CD4-positive, alpha-beta T cell treated with Interleukin-1 beta for 1 hour (primary cell): Measurements from ENCODE around the gene KMT2A.
"Not testable (repeated sequence)": the region's sequence is repeated elsewhere in the genome, so short reads cannot be mapped to it uniquely, and the experiment has no call there.

Source experiments
- DNase-seq, 2 donors: peaks; one replicate each; pipeline ENCODE4 v3.0.0-alpha.2; 2020 to 2022

Gene KMT2A

DNA sequence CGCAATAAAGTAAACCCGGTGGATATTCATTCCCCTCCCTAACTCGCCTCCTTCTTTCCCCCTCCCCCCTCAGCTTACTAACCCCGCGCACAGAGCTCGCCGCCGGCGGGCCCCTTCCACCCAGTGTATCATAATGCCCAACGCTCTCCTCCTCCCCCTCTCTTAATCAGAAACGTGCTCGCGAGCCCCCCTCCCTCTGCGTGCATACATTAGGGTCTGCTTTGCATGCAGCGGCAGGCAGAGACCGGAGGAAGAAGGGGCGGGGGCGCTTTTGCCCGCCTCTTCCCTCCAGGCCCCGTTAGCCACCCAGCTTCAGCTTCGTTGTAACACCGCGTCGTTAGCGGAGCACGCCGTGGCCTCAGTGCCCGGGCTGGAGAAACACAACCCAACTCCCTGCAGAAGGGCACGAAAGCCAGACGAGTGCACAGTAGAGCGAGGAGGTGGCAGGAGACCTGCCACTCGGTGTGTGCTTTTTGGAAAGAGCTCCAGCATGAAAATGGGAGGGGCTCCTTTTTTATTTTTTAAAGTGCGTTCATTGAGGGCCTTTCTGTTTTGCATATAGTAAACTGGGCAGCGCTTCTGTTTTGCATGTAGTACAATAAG, 901 bp upstream of the KMT2A start:
- peak; percentile 54 to 59 for DNase-seq

DNA sequence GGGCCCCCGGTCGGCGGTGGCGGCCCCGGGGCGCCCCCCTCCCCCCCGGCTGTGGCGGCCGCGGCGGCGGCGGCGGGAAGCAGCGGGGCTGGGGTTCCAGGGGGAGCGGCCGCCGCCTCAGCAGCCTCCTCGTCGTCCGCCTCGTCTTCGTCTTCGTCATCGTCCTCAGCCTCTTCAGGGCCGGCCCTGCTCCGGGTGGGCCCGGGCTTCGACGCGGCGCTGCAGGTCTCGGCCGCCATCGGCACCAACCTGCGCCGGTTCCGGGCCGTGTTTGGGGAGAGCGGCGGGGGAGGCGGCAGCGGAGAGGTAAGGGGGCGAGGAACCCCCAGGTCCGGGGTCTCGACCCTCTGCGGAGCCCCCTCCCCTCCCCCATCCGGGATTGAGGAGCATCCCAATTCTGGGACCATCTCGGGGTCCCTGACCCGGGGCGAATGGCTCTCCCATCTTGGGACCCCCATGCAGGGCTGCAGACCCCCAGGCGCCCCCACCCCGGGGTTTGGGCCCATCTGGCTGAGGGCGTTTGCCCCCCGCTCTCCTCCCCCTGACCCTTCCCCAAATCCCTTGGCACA, 431 bp downstream of the KMT2A start:
- peak in 1 of 2 donors; percentile 52 for DNase-seq

DNA sequence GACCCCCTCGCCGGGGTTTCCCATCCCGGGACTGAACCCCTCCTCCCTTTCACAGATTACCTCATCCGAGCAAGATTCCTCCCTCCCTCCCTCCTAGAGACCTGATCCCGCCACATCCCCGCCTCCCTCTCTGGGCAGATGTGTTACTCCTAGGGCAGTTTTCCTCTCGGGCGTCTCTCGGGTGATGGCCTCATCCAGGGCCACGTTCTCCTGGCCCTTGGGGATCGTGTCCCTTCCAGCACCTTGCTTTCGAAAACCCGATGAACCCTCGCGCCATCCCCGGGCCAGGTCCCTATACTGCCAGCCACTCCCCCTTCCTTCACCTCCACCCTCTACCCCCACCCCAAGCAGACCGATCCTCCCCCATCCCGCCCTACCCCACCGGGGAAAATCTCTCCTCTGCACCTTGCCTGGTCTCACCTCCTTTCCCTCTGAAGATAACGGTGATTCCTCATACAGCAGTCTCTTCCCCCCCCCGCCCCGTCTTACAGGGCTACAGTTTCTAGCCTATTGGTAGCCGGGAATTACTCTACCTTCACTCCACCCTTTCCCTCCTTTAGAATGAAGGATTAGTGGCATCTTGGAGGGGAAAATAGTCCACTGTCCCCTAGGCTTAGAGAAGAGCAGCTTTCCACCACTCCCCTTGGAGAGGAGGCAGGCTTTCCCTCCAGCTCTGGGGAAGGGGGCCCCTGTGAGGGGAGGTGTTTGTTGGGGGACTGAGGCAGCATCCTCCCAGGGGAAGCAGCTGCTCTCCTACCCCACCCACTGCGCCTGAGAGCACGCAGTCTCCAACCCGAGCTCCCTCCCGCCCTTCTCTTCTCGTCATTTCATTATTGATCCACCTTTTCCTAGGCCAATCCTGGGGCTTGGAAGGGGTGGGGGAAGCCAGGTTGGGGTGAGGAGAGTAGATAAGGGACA, 1.2 kb downstream of the KMT2A start:
- DNase-seq: peak; percentile 39 to 64

DNA sequence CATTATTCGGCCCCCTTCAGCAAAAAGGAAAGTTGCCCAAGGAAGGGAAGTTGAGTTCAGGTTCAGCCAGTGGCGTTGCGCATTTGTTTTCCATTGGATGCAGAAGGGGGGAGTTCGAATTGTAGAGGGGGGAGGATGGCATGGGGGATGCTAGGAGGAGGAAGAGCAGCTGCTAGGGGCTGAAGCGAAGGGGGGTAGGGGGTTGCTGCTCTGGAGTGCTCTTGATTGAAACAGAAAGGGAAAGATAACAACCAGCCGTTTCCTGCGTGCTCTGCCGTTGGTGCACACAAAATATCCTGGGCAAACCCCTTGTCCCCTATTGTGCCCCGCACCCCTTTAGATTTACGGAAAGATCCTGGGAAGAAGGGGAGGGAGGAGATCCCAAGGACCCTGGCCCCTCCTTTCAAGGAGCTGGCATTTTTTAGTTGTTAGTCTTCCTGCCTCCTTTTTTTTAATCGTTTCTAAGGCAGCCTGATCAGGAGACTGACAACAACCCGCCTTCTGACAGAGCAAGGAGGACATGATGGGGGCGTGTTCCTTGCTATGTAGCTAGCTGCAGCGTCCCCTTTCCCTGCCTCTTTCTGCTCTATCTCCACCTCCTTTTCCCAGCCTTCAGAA, 2.1 kb downstream of the KMT2A start:
- DNase-seq: peak; percentile 39 to 65

DNA sequence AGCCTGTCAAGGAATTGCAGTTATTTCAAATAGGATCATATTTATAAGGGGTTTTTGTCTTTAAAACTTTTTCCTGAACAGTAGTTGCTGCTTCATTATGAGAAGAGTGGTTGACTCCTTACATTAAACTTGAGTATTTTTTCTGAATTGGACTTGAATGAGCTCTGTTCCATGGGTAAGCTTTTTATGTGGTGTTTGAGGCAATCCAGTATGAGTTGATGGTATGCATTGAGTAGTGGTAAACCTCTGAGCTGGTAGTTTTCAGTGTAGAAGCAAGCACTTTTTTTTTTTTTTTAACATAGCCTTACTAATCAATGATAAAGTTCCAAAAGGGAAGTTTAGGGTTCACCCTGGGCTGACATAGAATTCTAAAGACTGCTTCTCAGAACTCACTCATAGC, 3.4 kb downstream of the KMT2A start:
- DNase-seq: peak in 1 of 2 donors; percentile 22

DNA sequence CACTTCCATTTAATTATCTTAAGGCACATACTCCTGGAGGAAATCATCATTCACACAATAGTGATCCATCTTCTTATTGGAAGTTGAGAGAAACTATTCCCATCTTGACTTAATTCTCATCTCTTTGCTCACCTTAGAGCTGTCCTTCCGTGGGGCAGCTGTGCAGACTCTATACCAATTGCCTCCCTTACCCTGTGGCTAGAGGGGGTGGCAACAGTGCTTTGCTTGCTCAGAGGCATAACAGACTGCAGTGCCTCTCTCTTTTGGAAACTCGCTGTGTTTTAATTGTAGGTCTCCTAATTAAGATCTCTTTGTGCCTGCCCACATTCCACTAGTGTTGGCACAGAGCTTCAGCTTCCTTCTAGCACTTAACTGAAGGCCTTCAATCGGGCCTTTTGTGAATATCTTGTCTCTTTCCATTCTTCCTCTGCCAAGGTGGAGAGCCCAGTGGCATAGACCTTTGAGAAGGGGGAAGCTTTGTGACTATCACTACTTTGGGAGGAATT, 5.5 kb downstream of the KMT2A start:
- DNase-seq: no peak

DNA sequence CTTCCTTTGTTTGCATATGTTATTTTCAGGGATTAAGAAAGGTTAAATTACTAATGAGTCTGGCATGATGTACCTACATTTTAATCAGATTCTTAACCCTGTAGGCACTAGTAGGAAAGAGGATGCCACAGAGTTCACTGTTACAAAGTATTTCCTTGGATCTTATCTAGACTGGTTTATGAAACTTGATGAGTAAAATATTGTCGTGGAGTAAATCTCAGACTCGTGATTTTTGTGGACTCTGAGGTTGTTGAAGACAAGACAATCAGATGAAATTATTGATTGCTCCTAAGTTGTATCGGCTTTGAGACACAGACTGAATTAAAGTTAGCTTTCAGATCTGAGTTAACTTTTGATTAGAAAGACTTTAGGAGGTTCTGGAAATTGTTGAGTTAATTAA, 6.0 kb downstream of the KMT2A start:
- no peak for DNase-seq

DNA sequence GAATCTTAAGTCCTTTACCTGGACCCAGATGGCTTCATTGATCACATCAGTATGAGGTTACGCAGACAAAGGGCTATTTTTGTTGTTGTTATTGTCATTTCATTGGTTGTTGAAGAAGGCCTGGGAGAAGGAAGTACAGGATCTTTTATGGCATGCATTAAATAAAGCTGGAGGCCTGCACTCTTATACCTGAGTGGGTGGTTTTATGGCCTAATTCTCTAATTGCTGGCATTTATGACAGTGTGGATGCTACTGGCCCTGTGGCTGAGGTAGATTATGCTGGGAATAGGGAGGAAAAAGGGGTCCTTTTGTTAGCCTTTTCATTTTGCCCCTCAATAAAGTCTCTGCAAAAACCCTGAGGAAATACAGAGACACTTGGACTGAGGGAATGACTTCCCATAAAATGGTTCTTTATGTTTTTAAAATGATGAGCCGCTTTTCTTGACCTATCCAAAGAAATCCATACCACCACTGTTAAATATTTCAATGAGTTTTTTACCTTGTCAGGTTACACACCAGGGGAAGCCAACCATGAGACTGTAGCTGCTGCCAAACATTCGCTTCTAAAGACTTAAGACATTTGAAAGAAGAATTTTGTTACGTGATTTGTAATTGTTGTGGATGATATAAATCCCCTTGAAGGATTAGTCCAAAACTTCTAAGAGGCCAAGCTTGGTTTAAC, 6.8 kb downstream of the KMT2A start:
- no peak for DNase-seq

DNA sequence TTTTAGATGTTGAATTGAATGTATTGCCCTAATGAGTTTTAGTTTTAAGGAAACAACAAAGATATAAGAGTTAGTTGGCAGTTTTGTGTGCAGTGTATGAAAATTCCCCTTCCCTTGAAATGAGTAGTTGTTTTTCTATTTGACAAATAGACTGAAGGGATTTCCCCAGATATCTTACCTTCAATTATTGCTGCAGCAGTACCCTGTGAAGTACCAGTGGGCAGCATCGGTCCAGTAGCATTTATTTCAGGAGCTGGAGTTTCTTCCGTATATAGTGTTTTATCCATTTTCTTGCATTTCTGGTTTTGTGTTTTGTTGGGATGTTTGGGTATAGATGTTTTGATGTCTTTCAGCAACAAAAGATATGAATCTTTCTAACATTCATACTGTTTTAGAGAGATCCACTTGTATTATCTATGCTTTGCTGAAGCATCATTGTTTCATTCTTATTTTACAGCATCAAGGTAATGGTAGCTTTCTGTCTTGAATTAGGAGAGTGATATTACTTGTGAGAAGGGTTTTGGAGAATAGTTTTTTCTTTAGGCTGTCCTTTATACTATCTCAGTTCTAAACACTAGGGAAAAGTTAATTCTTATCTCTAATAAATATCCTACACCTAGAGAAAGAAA, 7.4 kb downstream of the KMT2A start:
- DNase-seq: peak in 1 of 2 donors; percentile 29

DNA sequence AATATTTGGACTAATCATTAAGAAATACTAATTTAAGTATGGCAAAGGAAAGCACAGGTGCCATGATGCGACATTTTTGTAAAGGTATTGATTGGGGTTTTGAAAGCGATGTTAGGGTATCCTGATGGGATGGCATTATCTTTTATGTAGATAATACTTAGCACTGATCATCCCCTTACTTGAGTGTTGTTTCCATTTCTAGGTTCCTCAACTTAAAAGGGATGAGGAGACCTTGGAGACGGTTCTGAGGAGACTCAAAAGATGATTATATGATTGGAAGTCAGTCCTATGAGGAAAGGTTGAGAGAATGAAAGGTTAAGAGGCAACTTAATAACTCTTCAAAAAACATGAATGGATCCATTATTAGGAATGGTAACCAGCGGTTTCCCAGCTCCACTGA, 11.1 kb downstream of the KMT2A start:
- DNase-seq: no peak

DNA sequence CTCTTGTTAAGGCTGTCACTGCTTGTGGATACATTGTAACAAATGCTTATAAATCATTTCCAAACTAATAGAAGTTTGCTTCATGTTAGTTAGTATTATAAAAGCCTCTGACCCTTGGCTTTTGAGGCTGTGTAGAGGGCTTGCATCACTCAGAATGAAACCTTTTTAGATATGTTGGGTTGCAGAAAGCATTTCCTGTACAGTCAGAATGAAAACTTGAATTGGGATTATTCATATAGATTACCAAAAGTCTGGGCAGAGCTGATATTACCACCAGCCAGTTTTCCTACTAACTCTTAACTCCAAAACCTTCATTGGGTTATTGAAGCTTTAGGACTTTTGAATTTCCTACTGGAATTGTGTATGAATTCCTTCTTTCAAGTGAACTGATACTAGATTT, 12.0 kb downstream of the KMT2A start:
- no peak for DNase-seq

DNA sequence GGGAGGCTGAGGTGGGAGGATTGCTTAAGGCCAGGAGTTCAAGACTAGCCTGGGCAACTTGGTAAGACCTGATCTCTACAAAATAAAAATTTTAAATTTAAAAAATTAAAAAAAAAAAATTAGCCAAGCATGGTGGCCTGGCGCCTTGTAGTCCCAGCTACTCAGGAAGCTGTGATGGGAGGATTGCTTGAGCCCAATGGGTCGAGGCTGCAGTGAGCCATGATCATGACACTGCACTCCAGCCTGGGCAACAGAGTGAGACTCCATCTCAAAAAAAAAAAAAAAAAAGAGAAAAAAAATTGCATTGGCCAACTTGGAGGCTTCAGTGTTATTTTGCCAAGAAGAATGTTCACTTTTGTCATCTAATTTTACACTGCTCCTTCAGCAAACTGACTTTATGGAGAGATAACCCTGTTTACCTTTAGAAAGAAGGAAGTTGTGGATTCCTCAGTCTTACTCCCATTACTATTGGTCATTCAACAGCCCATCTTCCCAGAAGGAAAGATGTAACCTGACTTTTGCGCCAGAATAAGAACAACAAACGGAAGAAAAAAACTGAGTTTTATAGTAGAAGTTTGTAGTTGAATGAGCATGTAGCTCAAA, 13.1 kb downstream of the KMT2A start:
- no peak for DNase-seq

DNA sequence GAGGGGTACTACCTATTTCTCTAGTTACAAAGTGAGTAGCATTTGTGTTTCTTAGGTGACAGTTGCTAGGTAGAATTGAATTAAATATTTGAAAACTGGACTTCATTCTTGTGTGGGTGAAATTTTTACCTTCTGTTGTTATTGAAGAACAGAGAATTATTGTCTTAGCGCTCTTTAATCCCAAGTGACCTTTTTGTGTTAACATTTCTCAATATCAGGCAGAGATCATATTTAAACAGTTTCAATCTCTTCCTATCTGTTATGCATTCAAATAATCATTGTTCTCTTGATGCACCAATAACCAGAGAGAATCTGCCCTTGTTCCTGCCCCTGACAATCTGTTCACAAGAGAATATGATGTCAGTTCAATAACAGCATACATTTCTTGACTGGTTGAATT, 14.2 kb downstream of the KMT2A start:
- DNase-seq: no peak

DNA sequence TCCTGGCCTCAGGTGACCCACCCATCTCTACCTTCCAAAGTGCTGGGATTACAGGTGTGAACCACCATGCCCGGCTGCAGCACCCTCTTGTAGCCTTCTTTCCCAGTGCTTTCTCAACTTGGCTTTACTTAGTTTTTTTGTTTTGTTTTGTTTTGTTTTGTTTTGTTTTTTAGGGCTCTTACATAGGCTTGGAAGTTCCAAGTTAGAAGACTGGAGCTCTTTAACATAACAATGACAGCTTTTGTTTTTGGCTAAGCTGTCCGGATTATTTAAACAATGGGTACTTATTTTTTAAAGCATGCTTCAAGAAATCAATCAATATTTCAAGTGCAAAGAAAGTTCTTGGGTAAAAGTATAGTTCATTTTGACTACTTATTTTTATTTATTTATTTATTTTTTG, 25.9 kb downstream of the KMT2A start:
- no peak for DNase-seq

DNA sequence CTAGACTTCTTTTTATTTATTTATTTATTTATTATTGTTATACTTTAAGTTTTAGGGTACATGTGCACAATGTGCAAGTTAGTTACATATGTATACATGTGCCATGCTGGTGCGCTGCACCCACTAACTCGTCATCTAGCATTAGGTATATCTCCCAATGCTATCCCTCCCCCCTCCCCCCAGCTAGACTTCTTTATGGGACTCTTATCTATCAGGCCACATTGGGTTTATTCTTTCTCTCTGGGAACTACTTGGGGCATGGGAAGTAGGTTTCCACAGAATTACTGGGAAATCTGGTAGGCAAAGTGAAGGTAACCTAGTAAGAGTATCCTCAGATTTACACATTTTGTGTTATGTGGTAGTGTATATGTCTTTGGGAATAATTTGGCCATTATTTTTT, 32.7 kb downstream of the KMT2A start:
- not testable (repeated sequence) for DNase-seq

DNA sequence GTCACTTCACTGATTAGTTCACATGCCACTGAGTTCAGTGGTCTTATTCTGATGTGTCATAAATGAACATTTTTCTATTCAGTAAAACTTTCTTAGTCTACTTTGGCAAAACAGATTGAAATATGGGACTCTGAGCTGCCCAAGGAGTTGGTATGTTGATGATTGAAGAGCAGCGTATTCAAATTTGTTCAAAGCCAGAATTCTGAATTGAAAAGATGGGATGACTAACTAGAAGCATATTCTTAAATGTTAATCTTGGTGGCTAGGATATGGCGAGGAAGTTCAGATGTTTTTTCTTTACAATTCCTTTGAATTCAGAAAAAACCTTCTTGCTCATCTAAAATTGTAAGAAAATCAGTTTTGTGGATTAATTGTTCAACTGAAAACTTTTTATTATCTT, 34.7 kb downstream of the KMT2A start:
- no peak for DNase-seq

DNA sequence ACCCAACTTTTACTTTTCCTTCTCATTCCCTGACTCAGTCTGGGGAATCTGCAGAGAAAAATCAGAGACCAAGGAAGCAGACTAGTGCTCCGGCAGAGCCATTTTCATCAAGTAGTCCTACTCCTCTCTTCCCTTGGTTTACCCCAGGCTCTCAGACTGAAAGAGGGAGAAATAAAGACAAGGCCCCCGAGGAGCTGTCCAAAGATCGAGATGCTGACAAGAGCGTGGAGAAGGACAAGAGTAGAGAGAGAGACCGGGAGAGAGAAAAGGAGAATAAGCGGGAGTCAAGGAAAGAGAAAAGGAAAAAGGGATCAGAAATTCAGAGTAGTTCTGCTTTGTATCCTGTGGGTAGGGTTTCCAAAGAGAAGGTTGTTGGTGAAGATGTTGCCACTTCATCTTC, 37.2 kb downstream of the KMT2A start:
- no peak for DNase-seq

DNA sequence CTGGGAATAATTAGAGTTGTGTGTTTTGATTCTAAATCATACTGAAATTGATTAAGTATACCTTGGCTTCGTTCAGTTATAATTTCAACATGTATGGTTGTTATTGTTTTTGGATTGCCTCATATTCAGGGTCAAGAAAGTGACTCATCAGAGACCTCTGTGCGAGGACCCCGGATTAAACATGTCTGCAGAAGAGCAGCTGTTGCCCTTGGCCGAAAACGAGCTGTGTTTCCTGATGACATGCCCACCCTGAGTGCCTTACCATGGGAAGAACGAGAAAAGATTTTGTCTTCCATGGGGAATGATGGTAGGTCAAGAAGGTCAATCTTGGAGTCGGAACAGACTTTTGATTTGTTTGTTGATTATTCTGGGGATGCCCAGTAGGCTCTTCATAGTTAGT, 40.4 kb downstream of the KMT2A start:
- no peak for DNase-seq

DNA sequence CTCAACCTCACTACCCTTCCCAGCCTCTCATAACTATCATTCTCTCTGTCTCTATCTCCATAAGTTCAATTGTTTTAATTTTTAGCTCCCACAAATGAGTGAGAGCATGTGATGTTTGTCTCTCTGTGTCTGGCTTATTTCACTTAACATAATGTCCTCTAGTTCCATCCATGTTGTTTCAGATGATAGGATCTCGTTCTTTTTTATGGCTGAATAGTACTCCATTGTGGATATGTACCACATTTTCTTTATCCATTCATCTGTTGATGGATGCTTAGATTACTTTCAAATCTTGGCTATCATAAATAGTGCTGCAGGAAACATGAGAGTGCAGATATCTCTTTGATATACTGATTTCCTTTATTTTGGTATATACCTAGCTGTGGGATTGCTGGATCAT, 44.9 kb downstream of the KMT2A start:
- DNase-seq: not testable (repeated sequence)

DNA sequence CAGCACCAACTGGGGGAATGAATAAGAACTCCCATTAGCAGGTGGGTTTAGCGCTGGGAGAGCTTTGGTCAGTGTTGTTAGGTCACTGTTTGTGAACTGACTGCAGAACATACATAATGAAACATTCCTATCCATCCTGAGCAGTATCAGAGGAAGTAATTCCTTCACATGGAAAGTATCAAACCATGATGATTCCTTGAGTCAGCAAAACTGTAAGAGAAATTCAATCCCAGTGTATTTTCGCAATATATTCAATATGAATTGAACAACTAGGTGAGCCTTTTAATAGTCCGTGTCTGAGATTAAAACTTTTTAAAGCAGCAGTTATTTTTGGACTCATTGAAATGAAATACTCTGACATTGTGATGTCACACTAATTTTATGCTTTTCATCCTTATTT, 48.1 kb downstream of the KMT2A start:
- no peak for DNase-seq

DNA sequence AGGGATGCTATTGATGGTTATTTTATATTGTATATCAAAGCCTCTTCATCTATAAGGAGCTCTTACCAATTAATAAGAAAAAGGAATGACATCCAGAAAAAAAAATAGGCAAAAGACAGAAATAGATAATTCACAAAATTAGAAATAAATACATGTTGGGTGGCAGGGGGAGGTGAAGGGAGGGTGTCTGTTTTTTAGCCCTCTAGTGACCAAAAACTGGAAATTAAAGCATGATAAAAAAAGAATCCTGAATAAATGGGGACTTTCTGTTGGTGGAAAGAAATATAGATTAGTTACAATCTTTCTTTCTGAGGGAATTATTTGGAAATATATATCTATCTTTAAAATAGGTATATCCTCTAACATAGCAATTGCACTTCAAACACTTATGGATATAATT, 49.0 kb downstream of the KMT2A start:
- DNase-seq: no peak
